HG03039 (cell line): ENCODE data around the gene TFAP2A.

Experiments
- ATAC-seq: cut with Tn5 transposase; IDR thresholded peaks from one replicate; pipeline ENCODE4 v1.9.1; 2021; ENCODE audit warnings: mild to moderate bottlenecking, moderate library complexity; ENCODE audit not compliant: unreplicated experiment

Gene TFAP2A

DNA sequence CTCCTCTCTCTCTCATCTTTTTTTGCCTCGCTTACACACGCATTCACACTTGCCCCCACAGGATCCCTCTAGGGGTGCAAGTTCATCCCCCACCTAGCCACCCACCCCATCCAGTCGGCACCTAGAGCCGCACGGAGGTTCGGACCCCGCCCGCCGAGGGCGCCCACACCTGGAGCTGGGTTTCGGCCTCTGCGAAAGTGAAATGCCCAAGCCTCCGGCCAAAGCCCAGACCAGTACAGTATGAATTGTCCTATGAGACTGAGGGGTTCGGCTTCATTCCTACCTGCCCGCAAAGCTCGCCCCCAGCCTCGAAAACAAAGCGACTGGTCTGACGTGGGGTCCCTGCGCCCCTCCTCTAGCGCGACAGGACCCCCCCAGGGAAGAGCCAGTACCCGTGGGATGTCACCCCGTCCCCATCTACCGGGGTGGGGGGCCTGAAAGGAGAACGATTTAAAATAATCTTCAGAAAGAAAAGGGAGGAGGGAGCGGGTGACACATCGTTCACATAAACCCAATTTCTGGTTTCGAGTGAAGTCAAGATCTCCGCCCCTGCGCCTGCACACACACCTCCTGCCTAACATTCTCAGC lies 1.5 kb downstream of the TFAP2A start:
- no peak for ATAC-seq

DNA sequence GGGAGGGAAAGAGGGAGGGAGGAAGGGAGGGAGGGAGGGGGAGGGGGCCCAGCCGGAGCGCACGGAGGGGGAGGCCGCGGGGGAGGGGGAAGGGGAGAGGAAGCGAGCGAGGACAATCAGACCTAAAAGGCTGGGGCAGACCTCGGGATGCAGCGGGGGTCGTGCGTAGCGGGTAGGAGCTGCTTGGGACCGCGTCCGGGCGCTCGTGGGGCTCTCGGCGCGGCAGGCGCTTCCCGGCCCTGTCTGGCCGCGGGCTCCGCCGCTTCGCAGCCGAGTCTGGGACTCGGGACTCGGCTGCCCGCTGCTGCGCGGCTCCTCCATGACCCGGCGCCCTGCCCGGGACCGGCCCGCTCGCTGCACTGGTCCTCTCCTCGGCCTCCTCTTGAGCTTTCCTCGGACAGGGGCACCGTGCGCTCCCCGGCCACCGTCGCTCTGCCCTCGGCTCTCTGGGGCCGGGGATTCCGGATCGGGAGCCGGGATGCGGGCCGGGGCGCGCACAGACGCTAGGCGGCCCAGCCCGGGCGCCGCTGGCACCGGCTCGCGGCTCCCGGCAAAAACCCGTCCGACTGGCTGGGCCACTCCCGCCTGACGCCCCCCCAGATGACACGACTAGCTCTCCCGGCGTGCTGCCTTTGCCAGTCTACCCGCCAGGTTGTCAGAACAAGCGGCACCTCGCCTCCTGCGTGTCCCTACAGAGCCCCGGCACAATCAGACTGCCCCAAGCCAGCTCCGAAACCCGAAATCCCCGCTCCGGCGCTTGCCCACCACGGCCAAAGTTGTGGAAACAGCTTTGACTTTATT lies 2.2 kb downstream of the TFAP2A start:
- peak; percentile 31 for ATAC-seq

DNA sequence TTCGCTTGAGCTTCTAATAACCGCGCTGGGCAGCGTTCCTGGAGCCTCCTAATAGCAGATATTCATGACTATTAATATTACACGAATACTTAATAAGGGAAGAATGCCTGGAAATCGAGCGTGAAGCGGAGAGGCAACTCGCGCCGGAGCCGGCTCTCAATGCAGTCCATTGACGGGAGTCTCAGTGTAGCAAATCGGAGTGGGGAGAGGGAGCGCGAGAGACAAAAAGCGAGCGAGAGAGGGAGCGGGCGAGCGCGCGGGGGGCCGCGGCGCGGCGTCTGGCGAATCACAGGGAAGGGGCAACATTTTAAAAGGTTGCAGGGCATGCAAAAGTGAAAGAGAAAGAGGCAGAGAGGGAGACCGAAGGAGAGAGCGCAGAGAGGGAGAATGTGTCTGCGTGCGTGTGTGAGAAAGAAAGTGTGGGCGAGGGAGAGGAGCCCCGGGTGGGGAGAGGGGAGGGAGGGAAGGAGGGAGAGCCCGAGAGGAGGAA lies 2.9 kb downstream of the TFAP2A start:
- ATAC-seq = peak; percentile 68

DNA sequence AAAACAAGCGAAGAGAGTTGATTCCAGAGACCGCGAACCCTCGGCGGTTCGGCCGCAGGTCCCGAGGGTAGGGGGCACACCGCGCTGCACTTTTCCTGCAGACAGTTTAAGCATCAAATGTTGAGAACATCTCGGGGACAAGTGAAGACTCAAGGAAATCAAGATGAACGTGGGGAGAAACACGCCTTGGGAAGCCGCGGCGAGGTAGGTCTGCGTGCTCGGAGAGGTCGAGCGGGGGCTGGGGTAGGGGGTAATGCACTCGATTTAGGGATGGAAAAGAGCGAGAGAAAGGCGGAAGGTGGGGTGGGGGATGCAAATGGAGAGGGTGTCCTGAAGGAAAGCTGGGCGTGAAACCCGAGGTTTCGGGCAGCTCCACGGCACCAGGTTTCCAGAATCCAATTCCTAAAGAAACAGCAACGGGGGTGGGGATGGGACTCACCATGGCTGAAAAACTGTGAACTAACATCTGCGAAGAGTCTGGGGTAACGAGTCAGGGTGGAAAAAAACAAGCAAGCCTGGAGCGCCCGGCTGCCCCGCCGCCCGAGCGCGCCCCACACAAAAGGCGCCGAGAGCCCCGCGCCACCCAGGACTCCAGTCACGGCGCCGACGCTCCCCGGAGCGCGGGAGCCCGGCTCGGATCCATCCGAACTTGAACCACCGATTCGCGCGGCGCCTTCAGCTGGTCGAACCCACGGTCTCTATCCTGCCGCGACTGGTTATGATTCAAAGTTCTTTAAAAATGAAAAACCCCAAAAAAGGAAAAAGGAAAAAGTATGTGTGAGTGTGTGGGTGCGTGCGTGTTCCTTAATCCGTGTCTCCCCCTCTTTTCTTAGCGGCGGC lies 3.5 kb downstream of the TFAP2A start:
- ATAC-seq = no peak

GRCh38 chr6:10410207-10411050 lies 4.4 kb downstream of the TFAP2A start:
- ATAC-seq = no peak

GRCh38 chr6:10409731-10410206 lies 5.1 kb downstream of the TFAP2A start:
- no peak for ATAC-seq

- no peak for ATAC-seq
Measured at GRCh38 chr6:10409233-10409721, 5.6 kb downstream of the TFAP2A start.

GRCh38 chr6:10408457-10408856 lies 6.4 kb downstream of the TFAP2A start:
- ATAC-seq = no peak

DNA sequence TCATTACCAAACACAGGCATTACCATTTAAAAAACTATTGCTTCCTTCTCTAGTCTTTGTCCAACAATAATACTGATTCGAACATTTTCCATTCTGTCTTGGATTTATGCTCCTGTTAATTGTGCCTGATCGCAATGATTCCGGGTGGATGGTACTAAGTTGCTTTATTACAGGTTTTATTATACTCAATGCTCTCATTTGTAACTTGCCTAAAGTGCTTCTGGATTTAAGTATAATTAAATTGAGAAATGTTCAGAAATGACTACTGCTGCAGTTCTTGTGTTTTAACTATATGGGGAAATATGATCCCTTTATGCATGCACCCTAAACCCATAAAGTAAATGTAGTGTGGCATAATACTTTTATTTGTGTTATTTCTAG lies 7.2 kb downstream of the TFAP2A start:
- no peak for ATAC-seq

DNA sequence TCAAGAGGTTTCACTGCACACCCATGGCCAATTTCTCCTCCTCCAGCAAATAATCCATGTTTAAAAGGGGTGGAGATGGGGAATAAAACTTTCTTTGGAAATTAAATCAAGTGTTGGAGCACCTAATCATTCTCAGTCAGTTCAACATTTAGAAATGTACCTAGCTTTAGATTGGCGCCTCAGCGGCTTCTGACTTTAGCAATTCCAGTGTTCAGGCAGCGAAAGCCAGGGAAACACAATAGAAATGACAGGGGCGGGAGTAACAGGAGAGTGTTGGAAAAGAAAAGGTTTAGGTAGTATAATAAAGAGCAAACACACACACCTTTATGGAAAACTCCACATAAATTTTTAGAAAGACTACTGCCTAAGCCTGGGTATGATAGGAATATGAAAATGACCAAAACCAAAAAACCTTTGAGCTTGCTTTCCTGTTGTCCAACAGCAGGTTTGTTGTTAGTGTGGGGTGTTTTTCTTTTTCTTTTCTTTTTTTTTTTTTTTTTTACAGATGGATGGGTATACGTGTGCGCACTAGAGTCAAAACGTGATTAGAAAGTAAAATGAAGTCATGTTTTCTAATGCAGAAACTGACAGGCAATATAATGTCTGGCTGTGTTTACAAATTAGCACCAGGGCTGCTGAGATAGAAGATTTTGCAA lies 7.7 kb downstream of the TFAP2A start:
- ATAC-seq = no peak

DNA sequence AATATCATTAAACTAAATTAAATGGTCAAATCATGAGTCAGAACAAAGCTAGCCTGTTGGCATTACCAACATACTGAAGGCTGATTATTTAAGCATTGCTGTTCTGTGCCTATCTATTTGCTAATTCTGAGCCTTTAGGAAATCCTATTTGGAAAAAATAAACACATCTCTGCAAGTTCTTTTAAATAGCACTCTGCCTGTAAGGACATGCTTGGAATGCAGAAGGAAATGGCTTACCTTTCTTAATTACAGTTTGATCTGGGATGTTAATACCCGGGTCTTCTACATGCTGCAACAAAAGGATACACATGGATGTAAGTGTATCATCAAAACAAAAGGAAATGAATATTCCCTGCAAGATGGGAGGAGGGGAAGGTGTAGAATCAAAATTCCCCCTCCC lies 8.3 kb downstream of the TFAP2A start:
- no peak for ATAC-seq

- no peak for ATAC-seq
Measured at GRCh38 chr6:10405513-10405900, 9.4 kb downstream of the TFAP2A start.

DNA sequence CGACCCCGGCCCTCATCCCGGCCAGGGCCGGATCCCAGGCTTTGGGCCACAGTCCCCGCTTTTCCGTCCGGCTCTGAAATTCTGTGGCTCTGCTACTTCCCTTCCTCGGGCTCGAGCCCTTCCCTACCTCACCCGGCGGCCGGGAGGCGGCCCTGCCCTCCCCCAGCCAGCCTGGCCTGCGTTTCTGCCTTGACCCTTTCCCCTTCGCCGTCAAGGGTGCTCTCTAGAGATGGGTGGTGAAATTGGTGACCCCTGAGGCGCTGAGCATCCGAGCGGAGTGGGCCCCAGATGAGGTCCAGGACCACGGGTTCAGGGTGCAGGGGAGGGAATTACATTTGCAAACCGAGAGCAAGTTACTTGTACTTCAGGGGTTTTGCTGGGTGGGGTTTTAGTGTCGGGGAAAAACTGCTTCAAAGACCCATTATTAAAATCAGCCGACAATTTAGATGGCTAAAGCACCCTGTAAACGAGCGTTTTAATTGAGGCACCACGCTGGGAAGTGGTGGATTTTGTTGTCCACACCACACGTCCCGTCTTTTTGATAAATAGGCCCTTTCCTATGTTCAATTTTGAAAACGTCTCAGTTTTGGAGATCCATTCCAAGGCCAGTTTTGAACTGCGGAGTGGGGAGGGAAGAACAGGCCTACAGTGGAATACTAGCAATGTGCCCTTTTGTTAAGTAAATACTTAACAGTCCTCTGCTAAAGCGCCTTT lies 9.9 kb downstream of the TFAP2A start:
- ATAC-seq = peak; percentile 1

GRCh38 chr6:10404107-10404798 lies 10.6 kb downstream of the TFAP2A start:
- ATAC-seq = peak; percentile 98

DNA sequence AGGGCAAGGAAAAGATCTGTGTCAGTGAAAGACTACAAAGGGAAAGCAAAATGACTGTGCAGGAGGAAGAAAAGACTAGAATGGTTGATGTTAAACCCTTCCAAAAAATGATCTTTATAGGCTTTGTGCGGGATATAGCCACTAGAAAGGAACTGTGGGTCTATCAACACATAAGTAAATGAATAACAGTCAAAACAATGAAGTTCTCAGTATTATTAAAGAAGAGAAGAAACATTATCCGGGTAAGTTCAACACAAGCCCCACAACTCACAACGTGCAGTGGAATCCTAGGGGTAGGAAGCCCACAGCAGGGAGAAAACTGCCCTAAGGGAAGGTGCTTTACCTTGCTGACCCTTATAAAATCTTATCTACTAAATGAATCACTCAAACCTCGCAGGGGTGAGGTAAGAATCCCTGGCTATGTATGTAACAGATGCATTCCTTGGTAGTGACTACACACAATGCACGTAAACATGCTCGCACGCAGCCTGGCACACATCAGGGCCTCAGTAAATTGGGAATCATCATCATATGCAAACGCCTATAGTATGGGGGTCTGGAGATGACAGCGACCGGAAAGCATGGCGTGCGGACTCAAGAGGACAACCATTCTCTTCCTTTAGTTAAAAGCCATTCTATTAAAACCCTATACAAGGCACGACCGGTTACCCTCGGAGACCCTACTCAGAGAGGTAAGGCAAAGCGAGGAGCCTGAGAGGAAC lies 11.3 kb downstream of the TFAP2A start:
- peak; percentile 11 for ATAC-seq

GRCh38 chr6:10402648-10403311 lies 12.1 kb downstream of the TFAP2A start:
- no peak for ATAC-seq

DNA sequence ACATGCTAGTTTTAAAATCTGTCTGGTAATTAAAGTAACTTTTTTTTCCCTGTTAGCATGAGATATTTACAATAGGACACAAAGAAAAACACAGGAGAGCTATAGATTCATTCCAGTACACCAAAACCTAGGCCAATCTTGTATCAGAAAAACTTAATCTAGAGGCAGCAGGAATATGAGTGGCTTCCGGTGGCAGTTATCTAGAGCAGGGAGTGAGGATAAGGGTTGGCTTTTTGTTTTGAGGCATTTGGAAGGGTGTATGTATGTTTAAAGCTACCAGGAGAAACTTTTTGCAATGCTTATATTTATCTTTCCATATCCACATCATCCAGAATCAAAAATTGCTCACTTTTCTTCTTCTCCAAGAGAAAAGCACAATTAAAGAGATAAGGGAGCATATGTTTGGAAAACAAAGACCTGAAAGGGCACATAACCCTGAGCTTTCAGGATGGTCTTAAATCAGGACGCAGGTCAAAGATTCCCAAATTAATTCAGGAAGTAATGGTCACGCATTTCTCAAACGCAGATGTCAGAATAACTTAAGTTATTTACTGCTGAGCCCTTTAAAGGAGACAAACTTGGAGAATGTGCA lies 13.1 kb downstream of the TFAP2A start:
- no peak for ATAC-seq
